Measurements from ENCODE around the gene ESRRB.

Gene ESRRB

GRCh38 chr14:76395161-76395560 is 19.2 kb downstream of the ESRRB start:
- Histone ChIP-seq H3K36me3 (ENCODE audit: control insufficient read depth in 5 of 5, insufficient read depth in 5 of 5, low read length in 5 of 5) (no peaks in the 10 kb centered on the region), H3K9me3 (ENCODE audit: control insufficient read depth in 5 of 5, low read length in 5 of 5) (no peaks in the 10 kb centered on the region), H3K27me3 (ENCODE audit: control insufficient read depth in 5 of 5, insufficient read depth in 4 of 5, low read length in 5 of 5) (peaks cover 5 to 18% (median 11%) of the 10 kb centered on the region in 5 donors), H3K4me1 (ENCODE audit: control insufficient read depth in 5 of 5, insufficient read depth in 5 of 5, low read length in 5 of 5) (no peaks in the 10 kb centered on the region), H3K4me3 (ENCODE audit: low read depth in 1 of 5, low read length in 5 of 5) (no peak overlapping the region), H3K9ac (ENCODE audit: low read length in 5 of 5) (no peak overlapping the region), H3K27ac (ENCODE audit: low read depth, low read length) (no peak overlapping the region)

GRCh38 chr14:76396714-76397187 is 20.8 kb downstream of the ESRRB start:
- H3K9me3 ChIP-seq (ENCODE audit: control insufficient read depth in 5 of 5, low read length in 5 of 5): no peaks in the 10 kb centered on the region
- no peaks in the 10 kb centered on the region for H3K36me3 ChIP-seq (ENCODE audit: control insufficient read depth in 5 of 5, insufficient read depth in 5 of 5, low read length in 5 of 5)
- no peak overlapping the region for H3K9ac ChIP-seq (ENCODE audit: low read length in 5 of 5)
- peaks cover 5 to 18% (median 12%) of the 10 kb centered on the region in 5 donors for H3K27me3 ChIP-seq (ENCODE audit: control insufficient read depth in 5 of 5, insufficient read depth in 4 of 5, low read length in 5 of 5)
- no peaks in the 10 kb centered on the region for H3K4me1 ChIP-seq (ENCODE audit: control insufficient read depth in 5 of 5, insufficient read depth in 5 of 5, low read length in 5 of 5)
- H3K27ac ChIP-seq (ENCODE audit: low read depth, low read length): no peak overlapping the region
- H3K4me3 ChIP-seq (ENCODE audit: low read depth in 1 of 5, low read length in 5 of 5): no peak overlapping the region

GRCh38 chr14:76405627-76406026 is 29.7 kb downstream of the ESRRB start:
- Histone ChIP-seq H3K27me3 (ENCODE audit: control insufficient read depth in 5 of 5, insufficient read depth in 4 of 5, low read length in 5 of 5) (peaks cover 0 to 5% (median 3%) of the 10 kb centered on the region in 5 donors), H3K9ac (ENCODE audit: low read length in 5 of 5) (no peak overlapping the region), H3K36me3 (ENCODE audit: control insufficient read depth in 5 of 5, insufficient read depth in 5 of 5, low read length in 5 of 5) (no peaks in the 10 kb centered on the region), H3K4me1 (ENCODE audit: control insufficient read depth in 5 of 5, insufficient read depth in 5 of 5, low read length in 5 of 5) (no peaks in the 10 kb centered on the region), H3K4me3 (ENCODE audit: low read depth in 1 of 5, low read length in 5 of 5) (no peak overlapping the region), H3K9me3 (ENCODE audit: control insufficient read depth in 5 of 5, low read length in 5 of 5) (no peaks in the 10 kb centered on the region), H3K27ac (ENCODE audit: low read depth, low read length) (no peak overlapping the region)

DNA sequence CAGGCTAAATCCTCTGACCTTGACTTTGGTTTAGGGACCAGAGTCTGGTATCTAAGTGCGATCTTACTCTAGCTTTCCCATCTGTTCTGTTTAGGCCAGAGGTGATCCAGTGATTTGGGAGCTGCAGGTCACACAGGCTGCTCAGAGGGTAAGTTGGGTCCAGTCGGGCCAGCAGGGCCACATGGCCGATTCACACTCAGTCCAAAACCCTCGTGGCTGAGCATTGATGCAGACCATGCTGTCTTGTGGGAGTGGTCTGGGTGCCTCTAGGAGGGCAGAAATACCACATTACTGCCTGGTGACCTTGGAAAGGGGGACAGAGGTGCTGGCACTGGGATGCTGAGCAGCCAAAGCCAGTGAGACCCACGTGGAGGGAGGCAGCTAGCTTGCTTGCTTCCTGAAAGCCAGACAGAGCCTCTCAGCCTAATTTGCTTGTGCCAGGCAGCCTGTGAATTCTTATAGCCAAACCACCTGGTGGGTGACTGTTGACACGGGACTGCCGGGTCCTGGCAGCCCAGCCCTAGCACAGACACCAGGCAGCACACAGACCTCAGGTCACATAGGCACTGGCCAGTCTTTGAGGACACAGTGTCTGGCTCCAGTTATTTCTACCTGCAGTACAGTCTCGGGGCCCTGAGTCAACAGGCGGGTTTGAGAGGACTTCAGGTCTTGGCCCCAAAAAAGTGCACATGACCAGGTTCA is 31.7 kb downstream of the ESRRB start:
- Histone ChIP-seq H3K9ac (ENCODE audit: low read length in 5 of 5) (no peak overlapping the region), H3K4me1 (ENCODE audit: control insufficient read depth in 5 of 5, insufficient read depth in 5 of 5, low read length in 5 of 5) (no peaks in the 10 kb centered on the region), H3K27me3 (ENCODE audit: control insufficient read depth in 5 of 5, insufficient read depth in 4 of 5, low read length in 5 of 5) (peaks cover 0 to 9% (median 2%) of the 10 kb centered on the region in 5 donors), H3K9me3 (ENCODE audit: control insufficient read depth in 5 of 5, low read length in 5 of 5) (no peaks in the 10 kb centered on the region), H3K36me3 (ENCODE audit: control insufficient read depth in 5 of 5, insufficient read depth in 5 of 5, low read length in 5 of 5) (no peaks in the 10 kb centered on the region), H3K4me3 (ENCODE audit: low read depth in 1 of 5, low read length in 5 of 5) (no peak overlapping the region), H3K27ac (ENCODE audit: low read depth, low read length) (no peak overlapping the region)

DNA sequence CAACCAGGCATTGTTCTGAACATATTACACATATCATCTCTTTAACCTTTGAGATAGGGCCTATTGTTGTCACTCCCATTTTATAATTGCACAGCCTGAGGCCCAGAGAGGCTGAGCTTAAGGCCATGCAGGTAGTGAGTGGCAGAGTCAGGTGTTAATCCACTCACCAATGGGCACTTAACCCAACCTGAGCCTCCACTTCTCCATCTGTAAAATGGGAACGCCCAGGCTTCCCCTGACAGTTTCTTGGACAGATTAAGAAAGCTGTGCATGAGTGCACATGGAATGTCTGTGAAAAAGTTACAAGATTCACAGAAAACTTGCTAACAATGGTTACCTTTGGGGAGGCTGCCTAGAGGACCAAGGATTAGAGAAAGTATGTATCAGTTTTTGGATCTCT is 32.9 kb downstream of the ESRRB start:
- Histone ChIP-seq H3K4me3 (ENCODE audit: low read depth in 1 of 5, low read length in 5 of 5) (no peak overlapping the region), H3K36me3 (ENCODE audit: control insufficient read depth in 5 of 5, insufficient read depth in 5 of 5, low read length in 5 of 5) (no peaks in the 10 kb centered on the region), H3K27ac (ENCODE audit: low read depth, low read length) (no peak overlapping the region), H3K9ac (ENCODE audit: low read length in 5 of 5) (no peak overlapping the region), H3K9me3 (ENCODE audit: control insufficient read depth in 5 of 5, low read length in 5 of 5) (no peaks in the 10 kb centered on the region), H3K4me1 (ENCODE audit: control insufficient read depth in 5 of 5, insufficient read depth in 5 of 5, low read length in 5 of 5) (no peaks in the 10 kb centered on the region), H3K27me3 (ENCODE audit: control insufficient read depth in 5 of 5, insufficient read depth in 4 of 5, low read length in 5 of 5) (peaks cover 0 to 15% (median 7%) of the 10 kb centered on the region in 5 donors)

DNA sequence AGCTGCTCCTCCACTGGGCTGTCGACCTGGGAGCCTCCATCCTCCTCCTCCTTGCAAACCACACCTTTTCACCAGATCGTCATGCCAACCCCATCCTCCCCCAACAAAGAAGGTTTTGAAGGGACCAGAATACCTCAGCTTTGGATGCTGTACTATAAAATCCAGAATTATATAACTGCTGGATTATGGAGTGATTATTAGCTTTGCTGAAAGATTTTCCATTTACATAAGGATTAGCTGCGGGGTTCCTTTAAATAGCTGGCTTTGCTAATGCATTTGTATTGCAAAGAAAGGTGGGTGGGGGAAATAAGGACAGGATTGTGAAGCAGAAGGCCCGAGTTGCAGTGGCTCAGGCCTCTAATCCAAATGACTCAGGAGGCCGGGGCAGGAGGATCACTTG is 36.6 kb downstream of the ESRRB start:
- no peak overlapping the region for H3K9ac ChIP-seq (ENCODE audit: low read length in 5 of 5)
- H3K27me3 ChIP-seq (ENCODE audit: control insufficient read depth in 5 of 5, insufficient read depth in 4 of 5, low read length in 5 of 5): peaks cover 0 to 17% (median 16%) of the 10 kb centered on the region in 5 donors
- no peaks in the 10 kb centered on the region for H3K36me3 ChIP-seq (ENCODE audit: control insufficient read depth in 5 of 5, insufficient read depth in 5 of 5, low read length in 5 of 5)
- H3K9me3 ChIP-seq (ENCODE audit: control insufficient read depth in 5 of 5, low read length in 5 of 5): no peaks in the 10 kb centered on the region
- no peaks in the 10 kb centered on the region for H3K4me1 ChIP-seq (ENCODE audit: control insufficient read depth in 5 of 5, insufficient read depth in 5 of 5, low read length in 5 of 5)
- no peak overlapping the region for H3K27ac ChIP-seq (ENCODE audit: low read depth, low read length)
- no peak overlapping the region for H3K4me3 ChIP-seq (ENCODE audit: low read depth in 1 of 5, low read length in 5 of 5)

- Histone ChIP-seq H3K4me3 (ENCODE audit: low read depth in 1 of 5, low read length in 5 of 5) (no peak overlapping the region), H3K36me3 (ENCODE audit: control insufficient read depth in 5 of 5, insufficient read depth in 5 of 5, low read length in 5 of 5) (no peaks in the 10 kb centered on the region), H3K9ac (ENCODE audit: low read length in 5 of 5) (no peak overlapping the region), H3K27ac (ENCODE audit: low read depth, low read length) (no peak overlapping the region), H3K4me1 (ENCODE audit: control insufficient read depth in 5 of 5, insufficient read depth in 5 of 5, low read length in 5 of 5) (no peaks in the 10 kb centered on the region), H3K27me3 (ENCODE audit: control insufficient read depth in 5 of 5, insufficient read depth in 4 of 5, low read length in 5 of 5) (peaks cover 0 to 17% (median 13%) of the 10 kb centered on the region in 5 donors), H3K9me3 (ENCODE audit: control insufficient read depth in 5 of 5, low read length in 5 of 5) (no peaks in the 10 kb centered on the region)
Measured at GRCh38 chr14:76413106-76413961, 37.4 kb downstream of the ESRRB start.

- Histone ChIP-seq H3K9me3 (ENCODE audit: control insufficient read depth in 5 of 5, low read length in 5 of 5) (no peaks in the 10 kb centered on the region), H3K4me3 (ENCODE audit: low read depth in 1 of 5, low read length in 5 of 5) (no peak overlapping the region), H3K27ac (ENCODE audit: low read depth, low read length) (no peak overlapping the region), H3K27me3 (ENCODE audit: control insufficient read depth in 5 of 5, insufficient read depth in 4 of 5, low read length in 5 of 5) (peaks cover 0 to 17% (median 13%) of the 10 kb centered on the region in 5 donors), H3K4me1 (ENCODE audit: control insufficient read depth in 5 of 5, insufficient read depth in 5 of 5, low read length in 5 of 5) (no peaks in the 10 kb centered on the region), H3K9ac (ENCODE audit: low read length in 5 of 5) (no peak overlapping the region), H3K36me3 (ENCODE audit: control insufficient read depth in 5 of 5, insufficient read depth in 5 of 5, low read length in 5 of 5) (no peaks in the 10 kb centered on the region)
Measured at GRCh38 chr14:76413962-76414600, 38.1 kb downstream of the ESRRB start.

DNA sequence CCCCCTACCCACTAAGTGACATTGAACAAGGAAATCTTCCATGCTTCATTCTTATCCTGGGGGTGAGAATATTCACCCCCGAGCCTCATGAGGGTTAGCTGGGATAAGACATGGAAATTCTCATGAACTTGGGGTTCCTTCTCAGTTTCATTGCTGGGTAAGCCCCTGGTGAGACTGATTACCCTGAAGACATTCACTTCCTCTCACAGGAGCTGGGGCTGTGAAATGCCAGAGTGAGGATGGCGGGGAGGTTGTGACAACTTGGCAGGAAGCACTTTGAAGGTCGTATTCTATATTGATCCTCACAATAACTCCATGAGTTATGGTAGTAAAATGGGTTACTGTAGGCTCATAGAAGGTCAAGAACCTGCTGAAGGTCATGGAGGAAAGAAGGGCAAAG is 43.5 kb downstream of the ESRRB start:
- Histone ChIP-seq H3K27me3 (ENCODE audit: control insufficient read depth in 5 of 5, insufficient read depth in 4 of 5, low read length in 5 of 5) (peaks cover 2 to 13% (median 4%) of the 10 kb centered on the region in 5 donors), H3K36me3 (ENCODE audit: control insufficient read depth in 5 of 5, insufficient read depth in 5 of 5, low read length in 5 of 5) (no peaks in the 10 kb centered on the region), H3K27ac (ENCODE audit: low read depth, low read length) (no peak overlapping the region), H3K4me3 (ENCODE audit: low read depth in 1 of 5, low read length in 5 of 5) (no peak overlapping the region), H3K4me1 (ENCODE audit: control insufficient read depth in 5 of 5, insufficient read depth in 5 of 5, low read length in 5 of 5) (no peaks in the 10 kb centered on the region), H3K9ac (ENCODE audit: low read length in 5 of 5) (no peak overlapping the region), H3K9me3 (ENCODE audit: control insufficient read depth in 5 of 5, low read length in 5 of 5) (no peaks in the 10 kb centered on the region)

GRCh38 chr14:76420827-76421226 is 44.9 kb downstream of the ESRRB start:
- Histone ChIP-seq H3K36me3 (ENCODE audit: control insufficient read depth in 5 of 5, insufficient read depth in 5 of 5, low read length in 5 of 5) (no peaks in the 10 kb centered on the region), H3K27me3 (ENCODE audit: control insufficient read depth in 5 of 5, insufficient read depth in 4 of 5, low read length in 5 of 5) (peaks cover 0 to 6% (median 3%) of the 10 kb centered on the region in 5 donors), H3K9me3 (ENCODE audit: control insufficient read depth in 5 of 5, low read length in 5 of 5) (no peaks in the 10 kb centered on the region)

More at GRCh38 chr14:76420827-76421226, 44.9 kb downstream of the ESRRB start:
- Histone ChIP-seq H3K4me3 (ENCODE audit: low read depth in 1 of 5, low read length in 5 of 5) (no peak overlapping the region), H3K4me1 (ENCODE audit: control insufficient read depth in 5 of 5, insufficient read depth in 5 of 5, low read length in 5 of 5) (no peaks in the 10 kb centered on the region), H3K27ac (ENCODE audit: low read depth, low read length) (no peak overlapping the region), H3K9ac (ENCODE audit: low read length in 5 of 5) (no peak overlapping the region)
